ENCODE results near the gene CALM3. TPM values are rescaled to one million over a fixed set of nuclear protein-coding genes. Genes with fewer than 3 reads are reported as not detected.

Gene CALM3
- total RNA-seq, 1 experiment from 2014 or later = 343 TPM

- Histone ChIP-seq H2BK5ac (ENCODE audit: insufficient read length, low read length) (no peak overlapping the region), H2BK120ac (ENCODE audit: low read depth, low read length, poor library complexity, severe bottlenecking) (no peak overlapping the region), H4K5ac (ENCODE audit: insufficient read length, low read depth, low read length) (no peak overlapping the region), H3K9ac (ENCODE audit: extremely low read depth, insufficient read length, low read length) (no peak overlapping the region), H3K79me2 (ENCODE audit: insufficient read depth, low read length) (no peaks in the 10 kb centered on the region), H3K4me1 (ENCODE audit: insufficient read depth, low read length) (no peaks in the 10 kb centered on the region), H3K79me1 (ENCODE audit: insufficient read depth, low read depth, low read length, poor library complexity, severe bottlenecking) (no peaks in the 10 kb centered on the region), H2BK12ac (ENCODE audit: insufficient read length, low read depth, low read length) (no peak overlapping the region), H3K4ac (ENCODE audit: low read depth, low read length) (no peak overlapping the region), H2BK15ac (ENCODE audit: low read depth, low read length) (no peak overlapping the region), H3K56ac (ENCODE audit: insufficient read length, low read depth, low read length) (no peak overlapping the region), H3K27ac (ENCODE audit: insufficient read length, low read depth, low read length) (no peak overlapping the region), H4K91ac (ENCODE audit: insufficient read length, low read depth, low read length) (no peak overlapping the region), H3K23ac (ENCODE audit: insufficient read length, low read depth, low read length) (no peak overlapping the region), H4K20me1 (ENCODE audit: control insufficient read depth, insufficient read depth, insufficient read length) (no peaks in the 10 kb centered on the region), H3T11ph (ENCODE audit: low read length) (no peak overlapping the region), H4K8ac (replicated peaks; ENCODE audit: insufficient read length, low read depth, low read length) (no peak overlapping the region), H3K4me2 (ENCODE audit: insufficient read depth, insufficient read length, low read length) (no peak overlapping the region), H3K27me3 (ENCODE audit: insufficient read depth, low read length) (no peaks in the 10 kb centered on the region), H3K18ac (ENCODE audit: insufficient read length, low read depth, low read length) (no peak overlapping the region), H2AK5ac (ENCODE audit: insufficient read length, low read length) (no peak overlapping the region), H3K23me2 (ENCODE audit: insufficient read length, low read depth, low read length, poor library complexity, severe bottlenecking) (no peaks in the 10 kb centered on the region), H3K9me3 (ENCODE audit: control insufficient read depth, low read depth, low read length) (no peaks in the 10 kb centered on the region), H2AFZ (ENCODE audit: low read length) (no peak overlapping the region), H2BK20ac (ENCODE audit: low read depth, low read length, poor library complexity, severe bottlenecking) (no peak overlapping the region), H3K14ac (ENCODE audit: insufficient read depth, low read length) (no peak overlapping the region)
- TF ChIP-seq CTCF (conservative IDR thresholded peaks at IDR 0.05) = no peak
- no peak for DNase-seq
- Mint-ChIP-seq H3K4me1 (peaks cover 3 to 19% of the 10 kb centered on the region in 2 experiments), H3K4me3 (no peak overlapping the region), H3K27ac (no peak overlapping the region), H3K27me3 (ENCODE audit: low read depth) (peaks cover 7% of the 10 kb centered on the region; the same call in 1 of the 2 replicates), H3K36me3 (ENCODE audit: insufficient read depth in 1 of 3, low read depth in 3 of 3) (no peaks in the 10 kb centered on the region), H3K9me3 (no peaks in the 10 kb centered on the region; a peak in 2 of 5 replicates)
- WGBS (ENCODE audit: extremely low coverage, insufficient read length, low lambda C conversion rate) = no CpG with 5 or more reads among the region's 35 CpGs
Measured at GRCh38 chr19:46623915-46624502, 22.9 kb downstream of the CALM3 start.

Data from H9 (cell line).